GM21526 (cell line): ENCODE data around the gene PTPRT.

Experiments
- ATAC-seq: cut with Tn5 transposase; IDR thresholded peaks from one replicate; pipeline ENCODE4 v1.9.1; 2021; ENCODE audit warnings: moderate library complexity; ENCODE audit not compliant: unreplicated experiment, low FRiP score

PTPRT gene

DNA sequence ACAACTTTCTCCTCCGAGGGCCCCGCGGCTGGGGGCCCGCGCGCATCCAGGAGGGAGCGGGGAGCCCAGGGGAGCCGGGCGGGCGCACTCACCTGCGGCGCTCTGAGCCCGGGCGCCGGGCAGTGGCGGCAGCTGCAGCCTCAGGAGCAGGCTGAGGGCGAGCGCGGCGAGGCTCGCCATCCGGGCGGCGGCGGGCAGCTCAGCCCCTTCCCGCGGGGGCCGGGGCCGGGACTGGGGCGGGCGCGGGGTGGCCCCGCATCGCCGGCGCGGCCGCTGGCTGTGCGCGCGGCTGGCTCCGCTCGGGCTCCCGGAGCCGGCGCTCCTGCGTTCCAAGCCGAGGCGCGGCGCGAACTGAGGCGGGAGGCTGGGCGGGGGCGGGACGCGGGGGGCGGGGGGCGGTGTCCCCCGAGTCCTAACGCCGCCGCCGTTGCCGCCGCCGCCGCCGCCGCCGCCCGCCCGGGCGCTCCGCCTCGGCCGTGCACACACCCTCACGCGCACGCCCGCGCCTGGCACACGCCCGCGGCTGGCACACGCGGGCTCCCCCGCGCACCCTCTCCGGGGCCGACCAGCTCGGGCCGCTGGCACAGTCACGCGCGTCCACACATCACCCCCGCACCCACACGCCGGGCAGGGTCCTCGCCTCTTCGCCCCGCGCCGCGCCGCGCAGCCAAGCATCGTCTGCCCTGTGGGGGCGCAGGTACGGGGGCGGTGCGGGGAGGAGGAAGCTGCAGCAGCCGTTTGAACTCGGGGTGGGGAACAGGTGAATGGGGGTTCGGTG is at the start of gene PTPRT:
PTPRT (minus strand) TSS at position 353 of the 778 bp plus-strand sequence; CDS start at position 180, 173 bp downstream.
- no peak for ATAC-seq

DNA sequence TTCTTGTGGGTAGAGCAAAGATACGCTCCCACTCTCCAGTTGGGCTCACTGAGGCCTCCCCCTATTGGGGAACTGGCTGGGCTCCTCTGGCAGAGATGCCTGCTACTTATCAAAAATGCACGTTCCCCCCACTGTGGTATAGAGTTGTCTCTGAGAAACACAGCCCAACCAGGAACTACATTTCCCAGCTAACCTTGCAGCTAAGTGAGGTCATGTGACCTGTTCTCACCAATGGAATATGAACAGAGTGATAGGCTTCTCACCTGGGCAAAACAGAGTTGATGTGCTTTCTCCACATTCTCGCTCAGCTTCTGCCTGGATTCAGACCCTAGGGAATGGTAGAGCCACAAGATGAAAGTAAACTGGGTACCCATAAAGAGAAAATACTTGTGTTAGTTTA is 49.1 kb upstream of the PTPRT start:
- no peak for ATAC-seq

- no peak for ATAC-seq
Observed at GRCh38 chr20:43238266-43238665, 48.6 kb upstream of the PTPRT start.

DNA sequence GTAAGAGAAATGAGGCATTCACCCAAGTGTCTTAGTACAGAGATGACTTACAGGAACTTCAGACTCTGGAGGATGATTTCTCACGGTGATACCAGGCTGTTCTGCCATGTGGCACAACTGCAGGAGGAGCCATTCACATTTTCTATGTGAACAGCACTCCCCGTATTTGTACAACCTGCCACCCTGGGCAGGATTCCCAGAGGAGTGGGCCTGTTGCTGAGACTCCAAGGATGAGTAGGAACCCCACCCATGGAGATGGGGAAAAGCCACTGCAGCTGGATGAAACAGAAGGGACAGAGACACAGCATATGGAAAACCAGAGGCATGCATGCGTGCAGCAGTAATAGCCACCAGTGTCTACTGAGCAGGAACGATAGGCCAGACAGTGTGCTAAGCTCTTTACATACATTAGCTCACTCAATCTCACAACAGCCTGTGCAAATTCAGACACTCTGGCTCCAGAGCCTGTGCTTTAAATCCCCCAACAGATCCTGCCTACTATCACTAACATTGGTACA is 48.0 kb upstream of the PTPRT start:
- no peak for ATAC-seq

DNA sequence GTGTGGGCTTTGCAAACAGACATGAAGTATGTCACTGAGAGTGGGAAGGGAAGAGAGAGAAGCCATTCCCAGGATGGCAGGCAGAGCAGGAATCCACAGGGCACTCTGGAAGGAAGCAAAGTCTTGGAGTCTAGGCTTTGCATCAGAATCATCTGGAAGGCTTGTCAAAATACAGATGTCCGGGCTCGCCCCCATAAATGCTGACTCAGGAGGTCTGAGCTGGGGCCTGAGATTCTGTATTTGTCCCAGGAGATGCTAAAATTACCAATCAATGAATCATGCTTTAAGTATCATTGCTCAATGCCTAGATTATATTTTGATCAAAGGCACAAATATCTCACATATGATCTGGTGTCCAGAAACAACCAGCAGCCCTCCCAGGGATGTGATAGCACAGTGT is 46.3 kb upstream of the PTPRT start:
- ATAC-seq: no peak

DNA sequence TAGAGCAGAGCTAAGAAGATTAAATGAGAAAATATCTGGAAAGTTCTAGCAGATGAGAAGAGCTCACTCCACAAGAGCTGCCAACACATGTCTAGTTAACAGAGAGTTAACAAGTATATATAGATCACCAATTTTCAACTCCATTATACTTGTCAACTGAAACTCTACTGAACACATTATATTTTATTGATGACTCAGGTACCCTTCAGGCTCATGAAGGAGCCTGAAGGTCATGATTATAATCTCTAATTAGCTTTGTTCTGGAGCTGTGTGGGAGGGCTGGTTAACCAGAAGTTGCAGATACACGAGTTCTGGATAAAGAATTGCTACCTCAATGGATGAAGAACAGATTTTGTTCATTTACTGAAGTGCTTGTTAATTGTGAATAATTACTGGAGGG is 42.1 kb upstream of the PTPRT start:
- no peak for ATAC-seq

DNA sequence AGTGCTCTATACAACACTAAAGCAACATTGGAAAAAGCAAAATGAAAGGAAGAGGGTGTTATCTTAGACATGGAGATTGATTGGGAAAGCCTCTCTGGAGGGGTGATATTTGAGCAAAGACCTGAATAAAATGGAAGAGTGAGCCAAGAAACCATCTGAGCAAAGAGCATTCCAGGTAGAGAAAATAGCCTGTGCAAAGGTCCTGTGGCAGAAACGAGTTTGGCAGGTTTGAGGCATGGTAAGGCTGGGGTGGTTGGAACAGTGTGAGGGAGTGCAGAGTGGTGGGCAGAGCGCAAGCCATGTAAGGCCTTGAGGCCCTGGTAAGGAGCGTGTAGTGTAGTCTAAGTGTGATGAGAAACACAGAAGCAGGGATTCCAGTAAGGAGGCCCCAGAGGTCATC is 40.0 kb upstream of the PTPRT start:
- no peak for ATAC-seq

- no peak for ATAC-seq
Observed at GRCh38 chr20:43220612-43221011, 30.9 kb upstream of the PTPRT start.

DNA sequence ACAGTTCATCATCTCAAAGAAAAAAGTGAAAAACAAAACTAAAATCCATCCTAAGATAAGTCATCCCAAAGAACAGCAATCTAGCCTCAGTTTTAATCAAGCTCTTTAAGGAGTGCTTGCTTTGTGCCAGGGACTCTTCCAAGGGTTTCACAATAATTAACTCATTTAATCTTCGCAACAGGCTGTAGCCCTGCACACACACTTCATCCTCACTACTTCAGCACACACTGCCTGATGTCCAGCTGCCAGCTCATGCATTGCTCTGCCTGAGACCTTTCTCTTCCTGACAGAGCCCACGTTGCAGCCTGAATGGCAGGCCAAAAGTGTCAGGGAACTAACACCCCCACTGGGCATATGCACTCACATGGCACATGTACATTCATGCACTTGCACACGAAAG is 21.2 kb upstream of the PTPRT start:
- no peak for ATAC-seq

- no peak for ATAC-seq
Observed at GRCh38 chr20:43209831-43210230, 20.1 kb upstream of the PTPRT start.

DNA sequence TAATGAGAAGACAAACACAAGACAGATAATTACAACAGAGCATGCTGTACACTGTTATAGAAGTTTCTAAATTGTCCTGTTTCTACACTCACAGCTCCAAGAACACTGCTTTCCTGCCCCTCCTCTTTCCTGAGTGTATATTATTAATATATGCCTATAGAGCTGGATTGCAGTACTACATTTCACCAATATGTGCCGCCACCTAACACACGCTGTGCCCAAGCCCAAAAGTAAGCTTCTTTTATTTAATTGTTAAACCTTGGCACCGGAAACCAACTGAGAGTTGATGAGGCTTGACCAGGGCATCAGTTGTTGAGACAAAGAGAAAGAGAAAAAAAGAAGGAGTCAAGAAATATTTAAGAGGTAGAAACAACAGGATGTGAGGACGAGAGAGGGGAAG is 16.0 kb upstream of the PTPRT start:
- ATAC-seq: no peak

DNA sequence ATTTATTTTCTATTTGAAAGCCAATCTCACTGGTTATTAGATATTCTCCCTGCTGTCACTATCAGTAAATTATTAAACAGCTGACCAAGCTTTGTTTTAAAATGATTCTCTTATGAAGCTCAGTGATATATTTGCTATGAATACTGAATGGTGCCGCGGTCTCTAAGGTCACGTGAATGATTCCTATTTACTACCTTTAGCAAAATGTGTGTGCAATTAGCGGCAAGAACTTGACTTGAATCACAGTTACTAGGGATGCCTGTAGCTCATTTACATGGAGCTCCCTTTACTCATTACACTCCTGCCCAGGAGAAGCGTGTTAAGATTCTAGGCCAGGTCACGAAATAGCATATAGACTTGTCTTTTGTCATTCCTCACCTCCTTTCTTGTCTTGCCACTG is 12.4 kb upstream of the PTPRT start:
- ATAC-seq: no peak

GRCh38 chr20:43198607-43199006 is 8.9 kb upstream of the PTPRT start:
- no peak for ATAC-seq

DNA sequence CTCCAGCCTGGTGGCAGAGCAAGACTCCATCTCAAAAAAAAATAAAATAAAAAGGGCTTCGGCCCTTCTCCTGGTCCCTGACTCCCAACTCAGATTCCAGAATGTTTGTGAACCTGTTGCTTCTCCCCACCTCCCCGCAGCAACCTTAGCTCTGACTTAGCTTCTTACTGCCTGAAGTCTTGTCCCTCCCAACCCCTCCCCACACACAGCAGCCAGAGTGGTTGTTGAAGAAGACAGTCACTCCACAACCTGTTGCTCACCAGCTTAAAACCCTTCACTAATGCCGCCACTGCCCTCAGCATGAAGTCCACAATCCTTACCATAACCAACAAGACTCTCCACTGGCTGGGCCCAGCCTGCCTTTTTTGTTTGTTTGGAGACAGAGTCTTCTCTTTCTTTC is 6.5 kb upstream of the PTPRT start:
- ATAC-seq: no peak

DNA sequence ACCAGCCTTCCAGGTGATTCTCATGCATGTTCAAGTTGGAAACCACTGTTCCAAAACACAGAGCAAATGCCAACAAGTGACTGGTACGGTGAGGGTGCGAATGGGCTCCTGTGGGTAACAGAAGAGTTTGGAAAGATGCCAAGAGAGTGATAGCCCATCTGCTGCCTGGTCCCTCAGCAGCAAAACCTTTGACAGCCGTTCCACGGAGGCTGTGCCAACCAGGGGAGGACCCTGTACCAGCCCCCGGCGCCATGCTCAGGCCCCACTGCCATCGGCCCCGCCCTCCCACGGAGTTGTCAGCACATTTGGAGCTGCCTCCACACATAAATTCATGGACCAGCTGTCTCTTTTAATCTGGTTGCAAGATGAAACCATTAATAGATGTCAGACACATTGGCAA is 4.4 kb upstream of the PTPRT start:
- no peak for ATAC-seq

- ATAC-seq: no peak
Observed at GRCh38 chr20:43193443-43193842, 3.7 kb upstream of the PTPRT start.

- ATAC-seq: no peak
Observed at GRCh38 chr20:43191946-43192863, 2.5 kb upstream of the PTPRT start.

DNA sequence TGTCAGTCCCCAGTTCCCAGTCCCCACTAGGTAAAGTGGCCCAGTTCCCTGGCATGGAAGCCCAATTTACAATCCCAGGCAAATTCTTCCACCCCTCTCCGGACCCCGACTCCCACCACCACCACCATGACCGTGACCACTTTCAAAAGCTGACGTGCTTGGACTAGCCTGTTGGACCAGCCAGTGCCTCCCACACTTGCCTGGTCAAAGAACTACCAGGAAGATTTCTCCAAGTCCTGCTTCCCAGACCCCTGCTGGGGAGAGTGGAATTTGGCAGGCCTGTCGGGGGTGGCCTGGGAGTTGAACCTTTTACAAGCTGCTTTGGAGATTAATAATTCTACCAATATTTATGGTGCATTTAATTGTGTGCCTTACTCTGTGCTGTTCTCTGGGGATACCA is 1.4 kb upstream of the PTPRT start:
- no peak for ATAC-seq

DNA sequence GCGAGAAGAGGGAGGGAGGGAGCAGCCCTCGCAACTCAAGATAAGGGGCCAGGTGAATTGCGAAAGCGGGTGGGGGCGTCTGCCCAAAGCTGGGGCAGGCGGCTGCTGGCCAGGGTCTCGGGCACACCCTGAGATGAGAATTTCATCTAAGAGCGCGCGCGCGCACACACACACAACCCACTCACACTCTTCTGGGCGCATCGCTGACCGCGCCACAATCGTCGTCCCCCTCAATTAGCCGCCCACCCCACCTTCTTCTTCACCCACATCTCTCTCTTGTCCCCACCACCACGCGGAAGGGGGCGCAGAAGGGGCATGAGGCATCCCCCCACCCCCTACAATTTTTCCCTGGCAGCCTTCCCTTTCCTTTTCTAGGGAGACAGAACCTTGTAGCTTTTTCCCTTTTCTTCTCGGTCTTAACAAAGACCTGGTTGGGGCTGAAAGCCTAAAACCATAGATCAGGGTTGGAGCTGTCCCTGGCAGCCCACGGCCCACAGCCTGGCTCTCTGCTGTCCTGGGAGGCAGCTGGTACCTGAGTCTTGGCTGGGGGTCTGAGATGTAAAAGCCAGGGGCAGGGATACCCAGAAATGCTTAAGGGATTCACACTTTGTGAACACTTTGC is 737 bp upstream of the PTPRT start:
- ATAC-seq: no peak

- ATAC-seq: no peak
Observed at GRCh38 chr20:43188861-43189553, 699 bp downstream of the PTPRT start.
